ENCODE measurements around the gene NRXN3. TPM values are rescaled to one million over a fixed set of nuclear protein-coding genes. Genes with fewer than 3 reads are reported as not detected.

NRXN3 gene
- total and polyA plus RNA-seq, 2 of the 13 experiments (the other 11 are each of a cell fraction or from before 2014, with no cell fraction given), result 0.03 TPM; not detected in 1

DNA sequence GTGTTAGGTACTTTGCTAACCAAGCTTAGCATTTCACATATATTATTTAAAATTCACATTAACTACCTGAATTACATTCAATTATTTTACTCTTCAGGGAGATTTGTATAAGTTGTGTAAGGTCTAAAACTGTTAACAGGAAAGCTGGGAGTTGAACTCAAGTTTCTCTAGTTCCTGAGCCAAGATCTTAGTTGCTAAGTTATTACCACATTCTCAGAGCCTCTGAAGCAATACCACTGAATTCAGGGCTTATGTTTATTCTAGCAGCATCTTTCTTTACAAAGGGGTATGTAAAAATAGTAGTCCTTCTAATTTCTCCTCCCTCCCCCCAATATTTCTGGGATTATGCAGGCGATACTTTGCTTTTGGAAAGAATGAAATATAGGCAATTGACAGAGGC, 1254.3 kb downstream of the NRXN3 start (continued):
- TF ChIP-seq, protein P1, sequence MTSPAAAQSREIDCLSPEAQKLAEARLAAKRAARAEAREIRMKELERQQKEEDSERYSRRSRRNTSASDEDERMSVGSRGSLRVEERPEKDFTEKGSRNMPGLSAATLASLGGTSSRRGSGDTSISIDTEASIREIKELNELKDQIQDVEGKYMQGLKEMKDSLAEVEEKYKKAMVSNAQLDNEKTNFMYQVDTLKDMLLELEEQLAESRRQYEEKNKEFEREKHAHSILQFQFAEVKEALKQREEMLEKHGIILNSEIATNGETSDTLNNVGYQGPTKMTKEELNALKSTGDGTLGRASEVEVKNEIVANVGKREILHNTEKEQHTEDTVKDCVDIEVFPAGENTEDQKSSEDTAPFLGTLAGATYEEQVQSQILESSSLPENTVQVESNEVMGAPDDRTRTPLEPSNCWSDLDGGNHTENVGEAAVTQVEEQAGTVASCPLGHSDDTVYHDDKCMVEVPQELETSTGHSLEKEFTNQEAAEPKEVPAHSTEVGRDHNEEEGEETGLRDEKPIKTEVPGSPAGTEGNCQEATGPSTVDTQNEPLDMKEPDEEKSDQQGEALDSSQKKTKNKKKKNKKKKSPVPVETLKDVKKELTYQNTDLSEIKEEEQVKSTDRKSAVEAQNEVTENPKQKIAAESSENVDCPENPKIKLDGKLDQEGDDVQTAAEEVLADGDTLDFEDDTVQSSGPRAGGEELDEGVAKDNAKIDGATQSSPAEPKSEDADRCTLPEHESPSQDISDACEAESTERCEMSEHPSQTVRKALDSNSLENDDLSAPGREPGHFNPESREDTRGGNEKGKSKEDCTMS (CRISPR knock-in tag; conservative IDR thresholded peaks at IDR 0.05), result no peak
- TF ChIP-seq KDM5B (CRISPR knock-in tag; IDR thresholded peaks at IDR 0.05; ENCODE audit: borderline replicate concordance) (no peak), ZNF550 (CRISPR knock-in tag; IDR thresholded peaks at IDR 0.05; ENCODE audit: borderline replicate concordance) (no peak), FOXC1 (CRISPR knock-in tag; IDR thresholded peaks at IDR 0.05; ENCODE audit: borderline replicate concordance) (no peak), ZNF737 (CRISPR knock-in tag; IDR thresholded peaks at IDR 0.05; ENCODE audit: borderline replicate concordance) (no peak)
- TF ChIP-seq, protein P2, sequence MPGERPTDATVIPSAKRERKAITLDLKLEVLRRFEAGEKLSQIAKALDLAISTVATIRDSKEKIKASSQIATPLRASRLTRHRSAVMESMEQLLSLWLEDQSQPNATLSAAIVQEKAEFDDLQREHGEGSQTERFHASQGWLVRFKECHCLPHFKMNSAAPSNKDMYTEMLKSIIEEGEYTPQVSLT (CRISPR knock-in tag; IDR thresholded peaks at IDR 0.05; ENCODE audit: borderline replicate concordance, low read depth), result no peak
- TF ChIP-seq, protein P3, sequence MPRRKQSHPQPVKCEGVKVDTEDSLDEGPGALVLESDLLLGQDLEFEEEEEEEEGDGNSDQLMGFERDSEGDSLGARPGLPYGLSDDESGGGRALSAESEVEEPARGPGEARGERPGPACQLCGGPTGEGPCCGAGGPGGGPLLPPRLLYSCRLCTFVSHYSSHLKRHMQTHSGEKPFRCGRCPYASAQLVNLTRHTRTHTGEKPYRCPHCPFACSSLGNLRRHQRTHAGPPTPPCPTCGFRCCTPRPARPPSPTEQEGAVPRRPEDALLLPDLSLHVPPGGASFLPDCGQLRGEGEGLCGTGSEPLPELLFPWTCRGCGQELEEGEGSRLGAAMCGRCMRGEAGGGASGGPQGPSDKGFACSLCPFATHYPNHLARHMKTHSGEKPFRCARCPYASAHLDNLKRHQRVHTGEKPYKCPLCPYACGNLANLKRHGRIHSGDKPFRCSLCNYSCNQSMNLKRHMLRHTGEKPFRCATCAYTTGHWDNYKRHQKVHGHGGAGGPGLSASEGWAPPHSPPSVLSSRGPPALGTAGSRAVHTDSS (CRISPR knock-in tag; conservative IDR thresholded peaks at IDR 0.05), result no peak

DNA sequence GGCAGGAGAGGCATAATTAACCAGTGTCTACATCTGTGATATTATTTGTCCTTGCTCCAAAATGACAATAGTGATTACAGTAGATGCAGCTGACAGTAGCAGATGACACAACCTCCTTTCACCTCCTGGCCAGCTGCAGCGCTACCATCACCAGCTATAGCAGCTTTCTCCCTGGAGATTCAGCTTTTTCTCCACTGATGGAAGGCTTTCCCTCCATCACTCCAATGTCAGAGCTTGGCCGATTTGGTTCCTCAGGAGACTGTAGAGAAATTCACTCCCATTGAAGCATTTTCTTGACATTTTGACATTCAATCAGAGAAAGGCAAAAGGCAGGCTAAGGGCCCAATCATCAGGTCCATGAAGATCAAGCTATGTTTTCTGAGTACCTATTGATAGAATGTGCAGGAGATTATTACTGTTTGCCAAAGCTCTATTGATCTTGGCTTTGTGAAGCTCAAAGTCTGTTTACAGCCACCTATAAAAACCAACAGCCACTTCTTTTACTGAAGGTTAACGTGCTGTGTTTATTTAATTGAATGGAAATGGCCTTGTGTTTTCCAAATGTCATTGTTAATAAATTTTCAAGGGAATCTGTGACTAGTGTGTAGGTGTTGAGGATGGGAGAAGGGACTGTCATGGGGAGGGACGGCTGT, 1256.1 kb downstream of the NRXN3 start:
- POLR2A ChIA-PET, result no interaction called here
- no TSS peak for BruUV-seq (replicated peaks)

More for the DNA sequence above, 1256.1 kb downstream of the NRXN3 start:
- TF ChIP-seq, protein P4, sequence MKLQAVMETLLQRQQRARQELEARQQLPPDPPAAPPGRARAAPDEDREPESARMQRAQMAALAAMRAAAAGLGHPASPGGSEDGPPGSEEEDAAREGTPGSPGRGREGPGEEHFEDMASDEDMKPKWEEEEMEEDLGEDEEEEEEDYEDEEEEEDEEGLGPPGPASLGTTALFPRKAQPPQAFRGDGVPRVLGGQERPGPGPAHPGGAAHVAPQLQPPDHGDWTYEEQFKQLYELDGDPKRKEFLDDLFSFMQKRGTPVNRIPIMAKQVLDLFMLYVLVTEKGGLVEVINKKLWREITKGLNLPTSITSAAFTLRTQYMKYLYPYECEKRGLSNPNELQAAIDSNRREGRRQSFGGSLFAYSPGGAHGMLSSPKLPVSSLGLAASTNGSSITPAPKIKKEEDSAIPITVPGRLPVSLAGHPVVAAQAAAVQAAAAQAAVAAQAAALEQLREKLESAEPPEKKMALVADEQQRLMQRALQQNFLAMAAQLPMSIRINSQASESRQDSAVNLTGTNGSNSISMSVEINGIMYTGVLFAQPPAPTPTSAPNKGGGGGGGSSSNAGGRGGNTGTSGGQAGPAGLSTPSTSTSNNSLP (IDR thresholded peaks at IDR 0.05; ENCODE audit: low read depth, low read length), result 0 out of 2 replicates have a peak, but pooled peaks have one; percentile 14
- TF ChIP-seq, protein P5, sequence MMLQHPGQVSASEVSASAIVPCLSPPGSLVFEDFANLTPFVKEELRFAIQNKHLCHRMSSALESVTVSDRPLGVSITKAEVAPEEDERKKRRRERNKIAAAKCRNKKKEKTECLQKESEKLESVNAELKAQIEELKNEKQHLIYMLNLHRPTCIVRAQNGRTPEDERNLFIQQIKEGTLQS (CRISPR knock-in tag; IDR thresholded peaks at IDR 0.05), result no peak
- in situ Hi-C loops (cut with HindIII; ENCODE audit: extremely low pct_ligation_motif_present, low pct_unique_long_range_greater_than_20kb), result no loop called here
- H3K9ac ChIP-seq (ENCODE audit: insufficient read depth, low read depth, low read length), result no peak overlapping the region
- H3K79me2 ChIP-seq (ENCODE audit: insufficient read depth, low read length), result no peaks in the 10 kb centered on the region
- intact Hi-C loops (cut with micrococcal nuclease; ENCODE audit: unreplicated experiment), result no loop called here
- no peak overlapping the region for H3K4me2 ChIP-seq (ENCODE audit: low read depth, low read length)
- no peak overlapping the region for H2AFZ ChIP-seq (ENCODE audit: low read length)
- FAIRE-seq, result no peak
- no peak for DNase-seq (ENCODE audit: low spot score)
- no peak overlapping the region for H3K27ac ChIP-seq (ENCODE audit: extremely low read length, insufficient read depth, low read length)
- no peaks in the 10 kb centered on the region for H4K20me1 ChIP-seq (ENCODE audit: insufficient read depth, low read length)
- peak; percentile 58 for ATAC-seq
- H3K27me3 ChIP-seq (ENCODE audit: control insufficient read depth in 1 of 2, insufficient read depth in 2 of 2, low read length in 2 of 2), result no peaks in the 10 kb centered on the region; a peak in 1 of 5 replicates
- no peaks in the 10 kb centered on the region for H3K36me3 ChIP-seq (replicated peaks in 1 of 2; ENCODE audit: control insufficient read depth in 1 of 2, insufficient read depth in 2 of 2, low read length in 2 of 2)
- H3K9me3 ChIP-seq (ENCODE audit: low read length), result peaks cover 62% of the 10 kb centered on the region; the same call in 1 of the 2 replicates
- WGBS (ENCODE audit: low lambda C conversion rate), result 22% methylated on average over 4 of the region's 4 CpGs
- H3K4me3 ChIP-seq (replicated peaks in 1 of 3; ENCODE audit: insufficient read depth in 1 of 3, low read depth in 2 of 3, low read length in 3 of 3), result no peak overlapping the region
- CTCF ChIA-PET (ENCODE audit: low intra/inter-chr PET ratio, low total read pairs), result no interaction called here
- no peaks in the 10 kb centered on the region for H3K4me1 ChIP-seq (ENCODE audit: insufficient read depth, low read length)

Measured in HepG2 (cell line).